B cell (primary cell): Measurements from ENCODE around the gene ZNF581. TPM values are rescaled to one million over a fixed set of nuclear protein-coding genes. Genes with fewer than 3 reads are reported as not detected.

Source experiments
- ATAC-seq: fragments of 200-7000 bp; cut with Tn5 transposase; one replicate; pipeline ENCODE4 v1.10.0; 2021; ENCODE audit warnings: low read depth, mild to moderate bottlenecking, moderate number of reproducible peaks, moderate library complexity
- CTCF ChIA-PET: fragments of 350-600 bp; sonication (Branson Sonifier 250); formaldehyde crosslinking; loops from one replicate; lab custom pipeline; 2021; ENCODE audit warnings: antibody characterized with exemption, inconsistent platforms; lab: Charles Lee
- POLR2A ChIA-PET: fragments of 350-600 bp; sonication (Branson Sonifier 250); formaldehyde crosslinking; loops from one replicate; lab custom pipeline; 2021; ENCODE audit warnings: antibody characterized with exemption; lab: Charles Lee
- DNase-seq: peaks from one replicate; pipeline ENCODE4 v3.0.0; 2013
- H2AFZ ChIP-seq: 2 replicates; pipeline ENCODE4 v1.6.1; 2012; ENCODE audit warnings: mild to moderate bottlenecking, low read depth, low read length; ENCODE audit not compliant: insufficient read depth, poor library complexity, severe bottlenecking
- H3K27ac ChIP-seq, 2 donors: 1 replicate in 1 of 2; 2 replicates in 1 of 2; pipeline ENCODE4 v1.5.1; 2012 to 2013; ENCODE audit warnings: low read length in 2 of 2, mild to moderate bottlenecking in 2 of 2, moderate library complexity in 1 of 2
- H3K27me3 ChIP-seq, 4 experiments: fragments of 200-600 bp in 1 of 4; sonication (generic) in 1 of 4; replicated peaks in 1 of 4; 1 replicate in 2 of 4; 2 replicates in 2 of 4; pipeline versions ENCODE4 v1.6.1 to v1.7.0; 2013 to 2016; ENCODE audit warnings: low read length in 3 of 4, mild to moderate bottlenecking in 2 of 4, mixed read lengths in 1 of 4, moderate library complexity in 1 of 4; ENCODE audit not compliant: insufficient read depth in 4 of 4, control insufficient read depth in 3 of 4; ENCODE audit errors: control extremely low read depth in 1 of 4
- H3K36me3 ChIP-seq, 2 experiments: replicated peaks in 1 of 2; 1 replicate in 1 of 2; 2 replicates in 1 of 2; pipeline versions ENCODE4 v1.6.1 to v1.7.1; 2013; ENCODE audit warnings: low read length in 1 of 2; ENCODE audit not compliant: insufficient read depth in 2 of 2, control insufficient read depth in 1 of 2; ENCODE audit errors: control extremely low read depth in 1 of 2, extremely low read depth in 1 of 2
- H3K4me1 ChIP-seq, 2 donors: fragments of 200-600 bp in 1 of 2; sonication (generic) in 1 of 2; 1 replicate in 1 of 2; 2 replicates in 1 of 2; pipeline versions ENCODE4 v1.5.1 to v1.6.1; 2013 to 2017; ENCODE audit warnings: low read length in 2 of 2; ENCODE audit not compliant: control insufficient read depth in 2 of 2, insufficient read depth in 2 of 2
- H3K4me2 ChIP-seq: replicated peaks from 2 replicates; pipeline ENCODE3; 2012; ENCODE audit warnings: mild to moderate bottlenecking, low read depth, low read length; ENCODE audit not compliant: poor library complexity, severe bottlenecking
- H3K4me3 ChIP-seq, 5 experiments: fragments of 200-600 bp in 1 of 5; sonication (generic) in 1 of 5; 1 replicate in 3 of 5; 2 replicates in 2 of 5; pipeline versions ENCODE4 v1.5.1 to v1.7.0; 2011 to 2016; ENCODE audit warnings: low read length in 4 of 5, mild to moderate bottlenecking in 4 of 5, low read depth in 2 of 5, control low read depth in 1 of 5, moderate library complexity in 1 of 5; ENCODE audit not compliant: insufficient read depth in 1 of 5; ENCODE audit errors: control extremely low read depth in 1 of 5, extremely low read depth in 1 of 5
- H3K79me2 ChIP-seq: fragments of 200-600 bp; sonication (generic); one replicate; pipeline ENCODE4 v1.6.0; 2016; ENCODE audit warnings: low read length; ENCODE audit not compliant: control insufficient read depth, insufficient read depth
- H3K9ac ChIP-seq: fragments of 200-600 bp; sonication (generic); 2 replicates; pipeline ENCODE4 v1.6.1; 2017; ENCODE audit warnings: mild to moderate bottlenecking, low read length, moderate library complexity
- H3K9me3 ChIP-seq, 3 donors: one replicate each; pipeline versions ENCODE4 v1.6.1 to v1.7.1; 2013; ENCODE audit warnings: low read length in 2 of 3; ENCODE audit not compliant: control insufficient read depth in 2 of 3, insufficient read depth in 1 of 3; ENCODE audit errors: control extremely low read depth in 1 of 3
- H4K20me1 ChIP-seq: 2 replicates; pipeline ENCODE4 v1.6.0; 2012; ENCODE audit warnings: mild to moderate bottlenecking, low read length; ENCODE audit not compliant: insufficient read depth, control insufficient read depth, poor library complexity, severe bottlenecking
- H3K27ac Mint-ChIP-seq: one replicate; pipeline ENCODE4 v1.8.0; 2021; ENCODE audit warnings: mixed read lengths
- H3K27me3 Mint-ChIP-seq: one replicate; pipeline ENCODE4 v1.8.0; 2021; ENCODE audit warnings: mixed read lengths
- H3K4me1 Mint-ChIP-seq: one replicate; pipeline ENCODE4 v1.8.0; 2021; ENCODE audit warnings: mixed read lengths
- H3K4me3 Mint-ChIP-seq: one replicate; pipeline ENCODE4 v1.8.0; 2021; ENCODE audit warnings: mixed read lengths
- H3K9me3 Mint-ChIP-seq: one replicate; pipeline ENCODE4 v1.8.0; 2022; ENCODE audit warnings: mixed read lengths; ENCODE audit not compliant: insufficient read depth
- CTCF ChIP-seq: fragments of 200-600 bp; IDR thresholded peaks from one replicate; pipeline ENCODE4 v1.8.0; 2022; ENCODE audit warnings: antibody characterized with exemption, mild to moderate bottlenecking
- EZH2 ChIP-seq: IDR thresholded peaks from 2 replicates; pipeline ENCODE4 v1.6.1; 2012; ENCODE audit warnings: borderline replicate concordance, low read depth, mild to moderate bottlenecking, moderate library complexity, low read length; ENCODE audit not compliant: insufficient read depth, poor library complexity, severe bottlenecking
- WGBS: methylation state at CpG from one replicate; pipeline ENCODE4 v1.1.5; 2013; ENCODE audit warnings: missing lambda C conversion rate; ENCODE audit not compliant: insufficient coverage; 5-methylcytosine and 5-hydroxymethylcytosine counted together
- intact Hi-C: fragments of 100-400 bp; cut with micrococcal nuclease; formaldehyde crosslinking; loops from one replicate; pipeline ENCODE4 v1.10.0; 2022
- polyA plus RNA-seq: library from polyadenylated mRNA; depleted of rRNA; stranded (reverse); fragments of >200 nt; gene quantifications from 2 replicates; pipeline ENCODE4 v1.2.3, GENCODE V29; 2012
- total RNA-seq, 2 donors: library from RNA; stranded (reverse); fragments of 120-200 nt in 1 of 2; gene quantifications; 1 replicate in 1 of 2; 2 replicates in 1 of 2; pipeline versions ENCODE4 v1.2.3 to v1.2.4, GENCODE V29; 2013 to 2022

ZNF581 gene
- total and polyA plus RNA-seq, 2 donors (not counting 1 experiment from before 2014, with no cell fraction given), result 48.2 to 51.3 TPM

- ATAC-seq, result no peak
- TF ChIP-seq EZH2 (no peak), CTCF (no peak)
- no peak overlapping the region for H3K9ac ChIP-seq
- H3K79me2 ChIP-seq, result peaks cover 32% of the 10 kb centered on the region
- H3K36me3 ChIP-seq, result peaks cover 0 to 25% of the 10 kb centered on the region in 2 experiments
- H3K9me3 ChIP-seq, result no peaks in the 10 kb centered on the region
- H3K9me3 Mint-ChIP-seq, result no peaks in the 10 kb centered on the region
- POLR2A ChIA-PET, result no interaction called here
- no peak overlapping the region for H3K4me2 ChIP-seq
- 93% methylated on average over 14 of the region's 18 CpGs for WGBS
- CTCF ChIA-PET, result no interaction called here
- intact Hi-C loops, result no loop called here
- peak overlapping the region; percentile 30 for H3K4me3 Mint-ChIP-seq
- no peak overlapping the region for H2AFZ ChIP-seq
- peak overlapping the region; percentile 54 for H3K27ac Mint-ChIP-seq
- no peak overlapping the region for H3K27ac ChIP-seq
- H3K27me3 Mint-ChIP-seq, result no peaks in the 10 kb centered on the region
- peaks cover 9% of the 10 kb centered on the region for H4K20me1 ChIP-seq
- no peaks in the 10 kb centered on the region for H3K27me3 ChIP-seq
- peaks cover 45% of the 10 kb centered on the region for H3K4me1 Mint-ChIP-seq
- peaks cover 27 to 45% of the 10 kb centered on the region in 2 donors for H3K4me1 ChIP-seq
- DNase-seq, result no peak
- no peak overlapping the region for H3K4me3 ChIP-seq
Observed at GRCh38 chr19:55651236-55651635, 7.8 kb downstream of the ZNF581 start.

- Histone ChIP-seq H2AFZ (no peak overlapping the region), H3K79me2 (peaks cover 39% of the 10 kb centered on the region), H3K27me3 (no peaks in the 10 kb centered on the region), H3K4me1 (peaks cover 32 to 46% of the 10 kb centered on the region in 2 donors), H4K20me1 (peaks cover 22% of the 10 kb centered on the region), H3K27ac (no peak overlapping the region), H3K9ac (no peak overlapping the region), H3K36me3 (peaks cover 0 to 31% of the 10 kb centered on the region in 2 experiments), H3K9me3 (no peaks in the 10 kb centered on the region), H3K4me2 (peak overlapping the region; percentile 87), H3K4me3 (no peak overlapping the region)
- DNase-seq, result peak; percentile 46
- no peaks in the 10 kb centered on the region for H3K27me3 Mint-ChIP-seq
- intact Hi-C loops, result loop anchor here (1.0 kb wide), 1 partner anchor 20 kb away; no protein-coding TSS in a partner anchor
- TF ChIP-seq CTCF (no peak), EZH2 (no peak)
- CTCF ChIA-PET, result interaction anchor here (0.6 to 3.9 kb wide), 7 partner anchors 13 to 179 kb away, joined by 3 to 87 read pairs (median 5); partner anchors contain the start of gene ZNF580
- H3K4me1 Mint-ChIP-seq, result peaks cover 51% of the 10 kb centered on the region
- no peak for ATAC-seq
- WGBS, result 93% methylated on average over 64 of the region's 71 CpGs
- POLR2A ChIA-PET, result interaction anchor here (0.7 to 1.6 kb wide), 6 partner anchors 9 to 489 kb away, joined by 4 to 10 read pairs (median 6); partner anchors contain the start of genes ZNF444 and ZNF581
- H3K9me3 Mint-ChIP-seq, result no peaks in the 10 kb centered on the region
- peak overlapping the region; percentile 80 for H3K27ac Mint-ChIP-seq
- peak overlapping the region; percentile 34 for H3K4me3 Mint-ChIP-seq
Observed at GRCh38 chr19:55652311-55653128, 9.1 kb downstream of the ZNF581 start.
